Fibroblast of lung (primary cell): ENCODE data around the gene CDHR2. TPM values are rescaled to one million over a fixed set of nuclear protein-coding genes. Genes with fewer than 3 reads are reported as not detected.
A peak's percentile ranks its signal among the peaks of the same experiment; 100 is the strongest.

Experiments used
- DNase-seq, 2 donors: peaks; one replicate each; pipeline versions ENCODE4 v3.0.0 to v3.0.0-alpha.2; 2010; ENCODE audit warnings: low read depth in 2 of 2
- H2AFZ ChIP-seq: 2 replicates; pipeline ENCODE4 v1.5.1; 2012; ENCODE audit warnings: low read length, control low read depth, inconsistent platforms
- H3K27ac ChIP-seq: 2 replicates; pipeline ENCODE4 v1.5.1; 2011; ENCODE audit warnings: low read length, control low read depth; ENCODE audit not compliant: insufficient read depth
- H3K27me3 ChIP-seq: 2 replicates; pipeline ENCODE4 v1.5.1; 2011; ENCODE audit warnings: mild to moderate bottlenecking, low read length; ENCODE audit not compliant: control insufficient read depth, insufficient read depth
- H3K36me3 ChIP-seq: 2 replicates; pipeline ENCODE4 v1.5.1; 2011; ENCODE audit warnings: low read length; ENCODE audit not compliant: control insufficient read depth, insufficient read depth
- H3K4me1 ChIP-seq: 2 replicates; pipeline ENCODE4 v1.5.1; 2011; ENCODE audit warnings: low read length; ENCODE audit not compliant: control insufficient read depth, insufficient read depth; ENCODE audit errors: extremely low read depth
- H3K4me2 ChIP-seq: 2 replicates; pipeline ENCODE4 v1.5.1; 2011; ENCODE audit warnings: low read length, control low read depth; ENCODE audit not compliant: insufficient read depth; ENCODE audit errors: extremely low read depth
- H3K4me3 ChIP-seq, 4 experiments: fragments of 200-600 bp in 1 of 4; sonication (generic) in 1 of 4; replicated peaks in 1 of 4; 2 replicates each; pipeline ENCODE4 v1.5.1; 2011 to 2016; ENCODE audit warnings: low read length in 4 of 4, low read depth in 3 of 4, mild to moderate bottlenecking in 3 of 4, control low read depth in 2 of 4, inconsistent platforms in 1 of 4, mixed read lengths in 1 of 4; ENCODE audit not compliant: insufficient read depth in 1 of 4; ENCODE audit errors: control extremely low read depth in 1 of 4
- H3K79me2 ChIP-seq: 2 replicates; pipeline ENCODE4 v1.5.1; 2012; ENCODE audit warnings: mild to moderate bottlenecking, low read length, inconsistent platforms; ENCODE audit not compliant: control insufficient read depth, insufficient read depth
- H3K9ac ChIP-seq: 2 replicates; pipeline ENCODE4 v1.5.1; 2011; ENCODE audit warnings: mild to moderate bottlenecking, low read length, control low read depth; ENCODE audit not compliant: insufficient read depth
- H3K9me3 ChIP-seq: 2 replicates; pipeline ENCODE4 v1.5.1; 2012; ENCODE audit warnings: low read depth, low read length; ENCODE audit not compliant: control insufficient read depth, insufficient read depth
- H4K20me1 ChIP-seq: 2 replicates; pipeline ENCODE4 v1.5.1; 2011; ENCODE audit warnings: low read length; ENCODE audit not compliant: control insufficient read depth, insufficient read depth; ENCODE audit errors: extremely low read depth
- CTCF ChIP-seq, 2 donors: IDR thresholded peaks in 1 of 2; conservative IDR thresholded peaks in 1 of 2; 1 replicate in 1 of 2; 2 replicates in 1 of 2; pipeline ENCODE4 v1.5.1; 2011 to 2012; ENCODE audit warnings: low read length in 2 of 2, control low read depth in 1 of 2, inconsistent platforms in 1 of 2, low read depth in 1 of 2, mild to moderate bottlenecking in 1 of 2
- EZH2 ChIP-seq: IDR thresholded peaks from 2 replicates; pipeline ENCODE4 v1.5.1; 2012; ENCODE audit warnings: low read length, control low read depth, mild to moderate bottlenecking; ENCODE audit errors: missing control alignments
- polyA minus RNA-seq: library from RNA; depleted of rRNA, polyadenylated mRNA; stranded (reverse); fragments of >200 nt; gene quantifications from 2 replicates; pipeline ENCODE4 v1.2.3, GENCODE V29; 2011; ENCODE audit warnings: low replicate concordance
- polyA plus RNA-seq, 2 donors: library from polyadenylated mRNA; depleted of rRNA in 1 of 2; stranded (reverse) in 1 of 2; unstranded in 1 of 2; fragments of >200 nt; gene quantifications; 2 replicates each; pipeline ENCODE4 v1.2.1, GENCODE V29; 2011 to 2012; ENCODE audit warnings: missing spikeins in 1 of 2
- total RNA-seq: library from RNA; depleted of rRNA; stranded (reverse); fragments of >200 nt; gene quantifications from 2 replicates; pipeline ENCODE4 v1.2.1, GENCODE V29; 2014

CDHR2 gene
- total RNA-seq (under 0.01 TPM in 1 of 2 replicates, not detected in the other), polyA plus RNA-seq (not detected in 2 replicates), polyA minus RNA-seq (not detected in 2 replicates)
- 0.25 and 0.44 TPM in 2 replicates for polyA plus RNA-seq (2012)

GRCh38 chr5:176548967-176549444, at the start of gene CDHR2:
Gene CDHR2 (plus strand): TSS chr5:176549342. CDS start chr5:176565353, 16,011 bp downstream.
- peaks cover under 1% of the 10 kb centered on the region for H3K4me1 ChIP-seq
- no peak within 1 kb of the TSS for H2AFZ ChIP-seq
- no peak for DNase-seq
- H3K4me2 ChIP-seq, result no peak within 1 kb of the TSS
- H3K27ac ChIP-seq, result no peak within 1 kb of the TSS
- H3K9me3 ChIP-seq, result no peaks in the 10 kb centered on the region
- H3K9ac ChIP-seq, result no peak within 1 kb of the TSS
- no peaks in the 10 kb centered on the region for H3K79me2 ChIP-seq
- no peak for TF ChIP-seq CTCF (conservative IDR thresholded peaks at IDR 0.05 in 1 of 2, IDR thresholded peaks at IDR 0.05 in 1 of 2; ENCODE audit: low read depth in 1 of 2, low read length in 2 of 2)
- TF ChIP-seq EZH2, result no peak
- no peak within 1 kb of the TSS for H3K4me3 ChIP-seq
- no peaks in the 10 kb centered on the region for H3K36me3 ChIP-seq
- H4K20me1 ChIP-seq, result no peaks in the 10 kb centered on the region
- H3K27me3 ChIP-seq, result no peaks in the 10 kb centered on the region

DNA sequence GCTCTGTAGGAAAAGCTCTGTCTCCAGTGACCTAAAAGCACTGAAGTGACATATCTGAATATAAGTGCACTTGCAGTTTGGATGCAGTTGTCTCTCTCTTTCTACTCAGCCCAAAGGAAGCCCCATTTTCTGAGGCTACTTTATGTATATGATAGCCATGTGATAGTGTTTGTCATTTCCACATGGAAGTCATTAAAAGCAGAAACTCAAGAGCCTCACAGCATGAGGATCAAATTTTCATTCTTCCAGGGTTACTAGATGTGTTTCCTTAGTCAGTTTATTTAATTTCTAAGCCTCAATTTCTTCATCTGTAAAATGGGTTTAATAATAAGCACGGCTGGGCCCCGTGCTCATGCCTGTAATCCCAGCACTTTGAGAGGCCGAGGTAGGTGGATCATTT, 48.6 kb upstream of the CDHR2 start:
- no peak for TF ChIP-seq CTCF (conservative IDR thresholded peaks at IDR 0.05 in 1 of 2, IDR thresholded peaks at IDR 0.05 in 1 of 2; ENCODE audit: low read depth in 1 of 2, low read length in 2 of 2)
- no peak for TF ChIP-seq EZH2
- H3K9ac ChIP-seq, result no peak overlapping the region
- no peaks in the 10 kb centered on the region for H3K4me1 ChIP-seq
- peaks cover 12% of the 10 kb centered on the region for H3K36me3 ChIP-seq
- H3K79me2 ChIP-seq, result no peaks in the 10 kb centered on the region
- H3K27me3 ChIP-seq, result no peaks in the 10 kb centered on the region
- H3K9me3 ChIP-seq, result no peaks in the 10 kb centered on the region
- no peak overlapping the region for H3K4me3 ChIP-seq
- no peaks in the 10 kb centered on the region for H4K20me1 ChIP-seq
- no peak overlapping the region for H3K27ac ChIP-seq
- no peak overlapping the region for H2AFZ ChIP-seq
- no peak for DNase-seq
- no peak overlapping the region for H3K4me2 ChIP-seq

DNA sequence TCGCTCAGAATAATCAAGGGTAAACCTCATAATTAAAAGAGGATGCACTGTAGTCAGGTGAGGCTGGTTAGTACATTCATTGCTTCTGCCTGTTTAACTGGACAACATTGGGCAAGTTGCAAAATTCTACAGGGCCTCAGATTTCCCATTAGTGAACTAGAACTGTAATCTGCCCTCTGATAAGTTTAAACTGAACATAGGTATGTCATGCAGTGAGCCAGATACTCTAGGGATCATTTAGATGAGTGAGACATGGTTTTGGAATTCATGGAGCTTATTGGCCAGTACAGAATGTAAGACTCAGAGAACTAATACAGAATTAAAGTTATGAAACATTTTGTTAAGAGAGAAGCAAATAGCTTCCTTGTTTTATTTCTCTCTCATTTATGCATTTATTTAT, 47.8 kb upstream of the CDHR2 start:
- peak; percentile 43 to 78 for DNase-seq
- no peak overlapping the region for H3K9ac ChIP-seq
- H4K20me1 ChIP-seq, result no peaks in the 10 kb centered on the region
- no peak overlapping the region for H3K4me3 ChIP-seq
- TF ChIP-seq CTCF (conservative IDR thresholded peaks at IDR 0.05 in 1 of 2, IDR thresholded peaks at IDR 0.05 in 1 of 2; ENCODE audit: low read depth in 1 of 2, low read length in 2 of 2) (no peak), EZH2 (no peak)
- H3K27ac ChIP-seq, result no peak overlapping the region
- H3K79me2 ChIP-seq, result no peaks in the 10 kb centered on the region
- H2AFZ ChIP-seq, result no peak overlapping the region
- H3K4me2 ChIP-seq, result no peak overlapping the region
- no peaks in the 10 kb centered on the region for H3K27me3 ChIP-seq
- no peaks in the 10 kb centered on the region for H3K9me3 ChIP-seq
- peaks cover 11% of the 10 kb centered on the region for H3K36me3 ChIP-seq
- no peaks in the 10 kb centered on the region for H3K4me1 ChIP-seq
